ENCODE data around the gene EDN2. TPM values are rescaled to one million over a fixed set of nuclear protein-coding genes. Genes with fewer than 3 reads are reported as not detected.

Gene EDN2
- polyA plus RNA-seq, 1 experiment, result 0.19 TPM

DNA sequence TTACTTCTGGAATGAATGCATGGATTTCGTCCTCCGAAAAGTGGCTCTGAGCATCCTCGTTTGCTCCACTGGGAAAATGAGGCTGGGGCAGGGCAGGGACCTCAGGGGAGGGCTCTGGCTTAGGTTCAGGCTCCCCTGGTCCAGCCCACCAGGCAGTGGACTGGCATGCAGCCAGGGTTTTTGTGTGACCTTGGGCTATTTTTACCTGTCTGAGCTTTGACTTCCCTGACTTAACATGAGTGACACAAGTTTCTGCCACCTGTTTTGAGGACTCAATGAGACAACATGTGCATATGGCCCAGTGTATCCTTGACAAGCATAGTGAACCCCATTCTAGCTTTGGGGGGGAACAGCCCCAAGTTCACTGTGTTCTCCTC lies 32.6 kb upstream of the EDN2 start:
- POLR2A ChIA-PET, result no interaction called here
- CTCF ChIA-PET, result interaction anchor here (0.7 to 3.1 kb wide), 20 partner anchors 8 to 656 kb away, joined by 3 to 22 read pairs (median 4); no protein-coding TSS in a partner anchor
- H3K27me3 ChIP-seq (ENCODE audit: control insufficient read depth, insufficient read depth, low read length), result no peaks in the 10 kb centered on the region
- no peak overlapping the region for H3K4me3 ChIP-seq (ENCODE audit: low read depth, low read length)
- H3K27ac ChIP-seq (ENCODE audit: low read depth, low read length), result no peak overlapping the region
- no peaks in the 10 kb centered on the region for H3K9me3 ChIP-seq (ENCODE audit: control insufficient read depth, insufficient read depth, low read length)
- DNase-seq (ENCODE audit: low read depth, low spot score), result no peak
- TF ChIP-seq CTCF (IDR thresholded peaks at IDR 0.05; ENCODE audit: low read depth, low read length), result no peak

- H3K9me3 ChIP-seq (ENCODE audit: control insufficient read depth, insufficient read depth, low read length), result no peaks in the 10 kb centered on the region
- peak; percentile 34 for DNase-seq (ENCODE audit: low read depth, low spot score)
- CTCF ChIA-PET, result interaction anchor here (0.5 to 3.1 kb wide), 39 partner anchors 8 to 918 kb away, joined by 3 to 22 read pairs (median 3); no protein-coding TSS in a partner anchor
- POLR2A ChIA-PET, result interaction anchor here (1.0 kb wide), 1 partner anchor 18 kb away, joined by 3 read pairs; no protein-coding TSS in a partner anchor
- H3K27ac ChIP-seq (ENCODE audit: low read depth, low read length), result no peak overlapping the region
- H3K4me3 ChIP-seq (ENCODE audit: low read depth, low read length), result peak overlapping the region; percentile 49
- no peaks in the 10 kb centered on the region for H3K27me3 ChIP-seq (ENCODE audit: control insufficient read depth, insufficient read depth, low read length)
- TF ChIP-seq CTCF (IDR thresholded peaks at IDR 0.05; ENCODE audit: low read depth, low read length), result peak; percentile 89
Observed at GRCh38 chr1:41516168-41517061, 31.9 kb upstream of the EDN2 start.

GRCh38 chr1:41515778-41516167 lies 31.3 kb upstream of the EDN2 start:
- DNase-seq (ENCODE audit: low read depth, low spot score), result no peak
- no peak overlapping the region for H3K27ac ChIP-seq (ENCODE audit: low read depth, low read length)
- ChIA-PET CTCF (interaction anchor here (0.5 to 3.1 kb wide), 31 partner anchors 8 to 917 kb away, joined by 3 to 22 read pairs (median 4); no protein-coding TSS in a partner anchor), POLR2A (interaction anchor here (1.0 kb wide), 1 partner anchor 17 kb away, joined by 3 read pairs; no protein-coding TSS in a partner anchor)
- no peak for TF ChIP-seq CTCF (IDR thresholded peaks at IDR 0.05; ENCODE audit: low read depth, low read length)
- no peaks in the 10 kb centered on the region for H3K9me3 ChIP-seq (ENCODE audit: control insufficient read depth, insufficient read depth, low read length)
- H3K27me3 ChIP-seq (ENCODE audit: control insufficient read depth, insufficient read depth, low read length), result no peaks in the 10 kb centered on the region
- H3K4me3 ChIP-seq (ENCODE audit: low read depth, low read length), result no peak overlapping the region

DNA sequence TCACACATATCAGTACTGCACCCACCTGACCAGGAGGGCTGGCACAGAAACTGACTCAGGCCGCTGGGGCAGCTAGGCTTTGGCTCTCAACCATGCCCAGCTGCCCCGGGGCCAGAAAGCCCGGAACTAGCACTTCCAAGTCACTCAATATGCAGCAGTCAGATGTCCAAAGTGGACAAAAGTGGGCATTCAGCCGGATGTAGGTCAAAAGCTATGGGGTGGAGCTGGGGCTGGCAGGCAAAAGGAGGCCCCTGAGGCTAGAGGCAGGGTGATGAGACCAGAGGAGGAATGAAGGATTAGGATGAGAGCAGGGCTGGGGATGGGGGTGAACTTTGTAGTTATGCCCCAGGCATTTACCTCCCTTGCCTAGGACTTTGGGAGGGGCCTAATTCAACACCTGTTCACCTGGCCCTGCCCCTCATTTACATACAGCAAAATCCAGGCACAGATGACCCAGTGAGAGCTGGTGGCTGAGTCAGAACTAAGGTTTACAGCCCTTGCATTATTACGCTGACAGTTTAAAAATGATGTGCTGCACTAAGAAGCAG lies 30.7 kb upstream of the EDN2 start:
- POLR2A ChIA-PET, result no interaction called here

More for the DNA sequence above, 30.7 kb upstream of the EDN2 start:
- TF ChIP-seq CTCF (IDR thresholded peaks at IDR 0.05; ENCODE audit: low read depth, low read length), result no peak
- no peak overlapping the region for H3K4me3 ChIP-seq (ENCODE audit: low read depth, low read length)
- no peaks in the 10 kb centered on the region for H3K9me3 ChIP-seq (ENCODE audit: control insufficient read depth, insufficient read depth, low read length)
- DNase-seq (ENCODE audit: low read depth, low spot score), result no peak
- H3K27me3 ChIP-seq (ENCODE audit: control insufficient read depth, insufficient read depth, low read length), result no peaks in the 10 kb centered on the region
- no peak overlapping the region for H3K27ac ChIP-seq (ENCODE audit: low read depth, low read length)
- CTCF ChIA-PET, result interaction anchor here (0.7 to 3.1 kb wide), 15 partner anchors 10 to 658 kb away, joined by 3 to 22 read pairs (median 4); no protein-coding TSS in a partner anchor
